Testis (tissue), 3 donors: Measurements from ENCODE around the gene TMEM178B. TPM values are rescaled to one million over a fixed set of nuclear protein-coding genes. Genes with fewer than 3 reads are reported as not detected.

ENCODE experiments used
- DNase-seq: peaks from one replicate; pipeline ENCODE4 v3.0.0-alpha.2; 2019
- H3K27ac ChIP-seq, 2 donors: fragments of 200-600 bp; sonication (generic); one replicate each; pipeline ENCODE4 v1.5.1; 2019
- H3K27me3 ChIP-seq: fragments of 200-600 bp; sonication (generic); one replicate; pipeline ENCODE4 v1.5.1; 2019
- H3K36me3 ChIP-seq: fragments of 200-600 bp; sonication (generic); one replicate; pipeline ENCODE4 v1.5.1; 2017; ENCODE audit warnings: low read depth; ENCODE audit errors: missing control alignments
- H3K4me1 ChIP-seq: fragments of 200-600 bp; sonication (generic); one replicate; pipeline ENCODE4 v1.5.1; 2019
- H3K4me3 ChIP-seq, 2 donors: fragments of 200-600 bp; sonication (generic); one replicate each; pipeline ENCODE4 v1.5.1; 2017 to 2019
- H3K9me3 ChIP-seq: fragments of 200-600 bp; sonication (generic); one replicate; pipeline ENCODE4 v1.5.1; 2017
- CTCF ChIP-seq, 3 experiments: fragments of 450-650 bp in 2 of 3; fragments of 200-600 bp in 1 of 3; sonication (generic) in 1 of 3; IDR thresholded peaks; one replicate each; pipeline ENCODE4 v1.5.1; 2016 to 2019; ENCODE audit warnings: antibody characterized with exemption in 3 of 3, mild to moderate bottlenecking in 2 of 3, moderate library complexity in 1 of 3
- POLR2A ChIP-seq: fragments of 450-650 bp; IDR thresholded peaks from one replicate; pipeline ENCODE4 v1.6.1; 2017; ENCODE audit warnings: antibody characterized with exemption, mild to moderate bottlenecking, moderate library complexity
- WGBS, 2 donors: methylation state at CpG; one replicate each; pipeline ENCODE4 v1.1.5; 2018; 5-methylcytosine and 5-hydroxymethylcytosine counted together
- intact Hi-C: fragments of 100-400 bp; cut with DNase I; formaldehyde crosslinking; loops from one replicate; pipeline ENCODE4 v1.15.1; 2023; ENCODE audit warnings: low total_unique reads
- polyA plus RNA-seq: library from polyadenylated mRNA; stranded (reverse); fragments of 350-450 nt; fragmentation: Illumina TruSeq; extraction: RNeasy Lipid Tissue Mini Kit (QIAGEN cat#74804); gene quantifications from one replicate; pipeline ENCODE4 v1.2.3, GENCODE V29; 2014; ENCODE audit warnings: low read depth, low replicate concordance; ENCODE audit not compliant: insufficient read depth
- total RNA-seq, 2 donors: library from RNA; depleted of rRNA; stranded (reverse); fragments of >200 nt; gene quantifications; one replicate each; pipeline ENCODE4 v1.2.3, GENCODE V29; 2016

The TMEM178B gene
- total and polyA plus RNA-seq, 3 donors from 2014 or later, result 1.7 to 7.2 (median 2.0) TPM

- no peak for DNase-seq
- Histone ChIP-seq H3K27ac (no peak overlapping the region), H3K9me3 (no peaks in the 10 kb centered on the region), H3K27me3 (no peaks in the 10 kb centered on the region), H3K36me3 (no peaks in the 10 kb centered on the region), H3K4me3 (no peak overlapping the region), H3K4me1 (no peaks in the 10 kb centered on the region)
- intact Hi-C loops, result no loop called here
- 62 to 66% methylated on average over 7 of the region's 7 CpGs for WGBS, 2 donors
- no peak for TF ChIP-seq POLR2A
- TF ChIP-seq CTCF (IDR thresholded peaks at IDR 0.05), result no peak
Measured at GRCh38 chr7:141281311-141281710, 207.4 kb downstream of the TMEM178B start.

DNA sequence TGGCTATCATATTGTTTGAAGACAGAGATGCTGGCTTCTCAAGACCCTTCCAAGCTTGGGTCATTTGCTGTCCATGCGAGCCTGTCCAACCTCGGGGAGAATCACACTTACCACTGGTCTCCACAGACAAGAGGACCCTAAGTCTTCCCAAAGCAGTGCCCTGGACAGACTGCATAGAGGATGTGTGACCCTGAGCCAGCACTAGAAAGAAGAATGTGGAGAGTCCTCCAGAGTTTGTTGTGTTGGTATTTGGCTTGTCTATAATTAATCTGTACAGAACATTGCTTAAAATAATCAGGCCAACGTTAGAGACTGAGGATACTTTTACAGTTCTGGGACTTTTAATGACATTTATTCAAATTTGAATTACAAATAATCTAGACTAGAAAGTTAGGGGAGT is 212.7 kb downstream of the TMEM178B start:
- H3K27me3 ChIP-seq, result no peaks in the 10 kb centered on the region
- WGBS, 2 donors, result 69 to 82% methylated on average over 3 of the region's 3 CpGs
- no peak for TF ChIP-seq CTCF (IDR thresholded peaks at IDR 0.05)
- TF ChIP-seq POLR2A, result no peak
- H3K36me3 ChIP-seq, result no peaks in the 10 kb centered on the region
- no peaks in the 10 kb centered on the region for H3K9me3 ChIP-seq
- no peak overlapping the region for H3K4me3 ChIP-seq
- intact Hi-C loops, result no loop called here
- DNase-seq, result no peak
- no peak overlapping the region for H3K27ac ChIP-seq
- H3K4me1 ChIP-seq, result no peaks in the 10 kb centered on the region

DNA sequence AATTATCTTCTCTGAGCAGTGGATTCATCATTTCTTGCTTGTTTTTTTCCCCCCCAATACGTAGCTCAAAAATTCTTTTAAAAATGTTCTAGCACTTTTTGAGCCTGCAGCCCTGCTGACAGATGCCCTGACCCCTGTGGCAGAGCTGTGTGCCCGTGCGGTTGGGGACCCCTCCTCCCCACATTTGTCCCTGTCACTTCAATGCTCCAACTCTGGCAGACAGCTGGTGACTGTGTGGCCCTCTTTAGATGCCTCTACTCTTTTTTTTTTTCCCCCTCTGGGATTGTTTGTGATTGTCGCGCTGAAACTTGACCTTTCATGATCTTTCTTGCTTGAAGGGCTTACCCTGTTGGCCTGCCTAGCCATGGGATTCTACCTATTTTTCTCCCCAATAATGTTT is 214.1 kb downstream of the TMEM178B start:
- H3K36me3 ChIP-seq, result no peaks in the 10 kb centered on the region
- WGBS, 2 donors, result 58 to 71% methylated on average over 5 of the region's 5 CpGs
- no peak overlapping the region for H3K4me3 ChIP-seq
- H3K27ac ChIP-seq, result no peak overlapping the region
- no peak for DNase-seq
- intact Hi-C loops, result no loop called here
- no peaks in the 10 kb centered on the region for H3K27me3 ChIP-seq
- no peak for TF ChIP-seq POLR2A
- TF ChIP-seq CTCF (IDR thresholded peaks at IDR 0.05), result no peak
- no peaks in the 10 kb centered on the region for H3K4me1 ChIP-seq
- no peaks in the 10 kb centered on the region for H3K9me3 ChIP-seq

GRCh38 chr7:141288626-141289025 is 214.8 kb downstream of the TMEM178B start:
- Histone ChIP-seq H3K4me1 (no peaks in the 10 kb centered on the region), H3K36me3 (no peaks in the 10 kb centered on the region), H3K9me3 (no peaks in the 10 kb centered on the region), H3K27me3 (no peaks in the 10 kb centered on the region), H3K27ac (no peak overlapping the region), H3K4me3 (no peak overlapping the region)
- intact Hi-C loops, result no loop called here
- TF ChIP-seq CTCF (IDR thresholded peaks at IDR 0.05) (no peak), POLR2A (no peak)
- WGBS, 2 donors, result 83 to 90% methylated on average over 7 of the region's 7 CpGs
- DNase-seq, result no peak

- no peaks in the 10 kb centered on the region for H3K9me3 ChIP-seq
- no peaks in the 10 kb centered on the region for H3K4me1 ChIP-seq
- DNase-seq, result no peak
- TF ChIP-seq POLR2A, result no peak
- TF ChIP-seq CTCF (IDR thresholded peaks at IDR 0.05), result no peak
- no peaks in the 10 kb centered on the region for H3K27me3 ChIP-seq
- WGBS, 2 donors, result 92 to 93% methylated on average over 8 of the region's 8 CpGs
- H3K27ac ChIP-seq, result no peak overlapping the region
- H3K36me3 ChIP-seq, result no peaks in the 10 kb centered on the region
- H3K4me3 ChIP-seq, result no peak overlapping the region
- intact Hi-C loops, result no loop called here
Measured at GRCh38 chr7:141290365-141290764, 216.5 kb downstream of the TMEM178B start.
